Stimulated activated CD8-positive, alpha-beta memory T cell treated with anti-CD3 and anti-CD28 coated beads, Interleukin-12 subunit alpha, Interleukin-12 subunit beta, amount 100 ng/mL, for 4 hours (primary cell): ENCODE data around the gene PARD3B.

ENCODE experiments used
- DNase-seq: peaks from one replicate; pipeline ENCODE4 v3.0.0-alpha.2; 2020; ENCODE audit warnings: low read depth

PARD3B gene

GRCh38 chr2:205273627-205274026 is 728.4 kb downstream of the PARD3B start:
- no peak for DNase-seq

GRCh38 chr2:205274801-205275200 is 729.5 kb downstream of the PARD3B start:
- DNase-seq: no peak

- DNase-seq: no peak
Measured at GRCh38 chr2:205276116-205276777, 731.0 kb downstream of the PARD3B start.

- no peak for DNase-seq
Measured at GRCh38 chr2:205280596-205281236, 735.4 kb downstream of the PARD3B start.

- no peak for DNase-seq
Measured at GRCh38 chr2:205283736-205284270, 738.5 kb downstream of the PARD3B start.

- DNase-seq: no peak
Measured at GRCh38 chr2:205284334-205284733, 739.1 kb downstream of the PARD3B start.

- DNase-seq: no peak
Measured at GRCh38 chr2:205287316-205287715, 742.0 kb downstream of the PARD3B start.

- no peak for DNase-seq
Measured at GRCh38 chr2:205288686-205289085, 743.4 kb downstream of the PARD3B start.

GRCh38 chr2:205290299-205290698 is 745.0 kb downstream of the PARD3B start:
- no peak for DNase-seq

GRCh38 chr2:205292665-205293295 is 747.5 kb downstream of the PARD3B start:
- no peak for DNase-seq

- no peak for DNase-seq
Measured at GRCh38 chr2:205293559-205293958, 748.3 kb downstream of the PARD3B start.

- no peak for DNase-seq
Measured at GRCh38 chr2:205296959-205297358, 751.7 kb downstream of the PARD3B start.

- DNase-seq: no peak
Measured at GRCh38 chr2:205297368-205297767, 752.1 kb downstream of the PARD3B start.

- DNase-seq: no peak
Measured at GRCh38 chr2:205297846-205298245, 752.6 kb downstream of the PARD3B start.

GRCh38 chr2:205311201-205311600 is 765.9 kb downstream of the PARD3B start:
- no peak for DNase-seq

- no peak for DNase-seq
Measured at GRCh38 chr2:205321231-205321630, 776.0 kb downstream of the PARD3B start.

- no peak for DNase-seq
Measured at GRCh38 chr2:205323929-205324328, 778.7 kb downstream of the PARD3B start.

- DNase-seq: no peak
Measured at GRCh38 chr2:205324355-205324754, 779.1 kb downstream of the PARD3B start.

GRCh38 chr2:205333351-205333750 is 788.1 kb downstream of the PARD3B start:
- DNase-seq: no peak

- no peak for DNase-seq
Measured at GRCh38 chr2:205337274-205337673, 792.0 kb downstream of the PARD3B start.

- DNase-seq: no peak
Measured at GRCh38 chr2:205338156-205338555, 792.9 kb downstream of the PARD3B start.

- DNase-seq: no peak
Measured at GRCh38 chr2:205343103-205343502, 797.8 kb downstream of the PARD3B start.

- DNase-seq: no peak
Measured at GRCh38 chr2:205346649-205347048, 801.4 kb downstream of the PARD3B start.
